MCF 10A (cell line): ENCODE measurements around the gene WBP1L. TPM values are rescaled to one million over a fixed set of nuclear protein-coding genes. Genes with fewer than 3 reads are reported as not detected.
"Not testable (repeated sequence)": the region's sequence is repeated elsewhere in the genome, so short reads cannot be mapped to it uniquely, and the experiment has no call there.

ENCODE experiments used
- BruUV-seq: library from RNA; stranded (reverse); fragments of 400-500 nt; replicated peaks from 2 replicates; lab custom pipeline; 2021; lab: Mats Ljungman, UMichigan
- CTCF ChIA-PET: fragments of 300-600 bp; sonication (Branson Sonifier 250); formaldehyde crosslinking; extraction: SDS; loops from one replicate; lab custom pipeline; 2021; ENCODE audit warnings: antibody characterized with exemption, inconsistent platforms; lab: Yijun Ruan, JAX
- POLR2A ChIA-PET: fragments of 300-600, 350-650 bp; sonication (Branson Sonifier 250); formaldehyde crosslinking; extraction: SDS; loops from one replicate; lab custom pipeline; 2020; ENCODE audit warnings: antibody characterized with exemption, inconsistent platforms; lab: Yijun Ruan, JAX
- DNase-seq: peaks from one replicate; pipeline ENCODE4 v3.0.0-alpha.2; 2018; ENCODE audit not compliant: unreplicated experiment
- H3K27ac Mint-ChIP-seq: one replicate; pipeline ENCODE4 v1.8.0; 2022; ENCODE audit warnings: mild to moderate bottlenecking, low read depth, mixed read lengths; ENCODE audit not compliant: unreplicated experiment
- H3K27me3 Mint-ChIP-seq: one replicate; pipeline ENCODE4 v1.8.0; 2022; ENCODE audit warnings: mixed read lengths; ENCODE audit not compliant: insufficient read depth, unreplicated experiment
- H3K36me3 Mint-ChIP-seq: one replicate; pipeline ENCODE4 v1.8.0; 2022; ENCODE audit warnings: mild to moderate bottlenecking, moderate library complexity, mixed read lengths; ENCODE audit not compliant: insufficient read depth, unreplicated experiment
- H3K4me1 Mint-ChIP-seq: one replicate; pipeline ENCODE4 v1.8.0; 2022; ENCODE audit warnings: mixed read lengths; ENCODE audit not compliant: insufficient read depth, unreplicated experiment
- H3K4me3 Mint-ChIP-seq: one replicate; pipeline ENCODE4 v1.8.0; 2022; ENCODE audit warnings: mild to moderate bottlenecking, moderate library complexity, mixed read lengths; ENCODE audit not compliant: unreplicated experiment
- H3K9me3 Mint-ChIP-seq: one replicate; pipeline ENCODE4 v1.8.0; 2022; ENCODE audit warnings: mixed read lengths; ENCODE audit not compliant: unreplicated experiment
- intact Hi-C: fragments of 100-400 bp; cut with micrococcal nuclease; formaldehyde crosslinking; loops from 2 replicates; pipeline ENCODE4 v1.14.1; 2022
- total RNA-seq: library from RNA; stranded (reverse); gene quantifications from 2 replicates; pipeline ENCODE4 v1.2.3, GENCODE V29; 2022
- TF ChIP-seq, protein P1 (sequence below): fragments of 200-600 bp; IDR thresholded peaks from one replicate; pipeline ENCODE4 v1.8.0; 2022; ENCODE audit warnings: antibody characterized with exemption, mild to moderate bottlenecking; ENCODE audit not compliant: unreplicated experiment

WBP1L gene
- total RNA-seq, 1 experiment from 2014 or later, result 19.8 TPM

DNA sequence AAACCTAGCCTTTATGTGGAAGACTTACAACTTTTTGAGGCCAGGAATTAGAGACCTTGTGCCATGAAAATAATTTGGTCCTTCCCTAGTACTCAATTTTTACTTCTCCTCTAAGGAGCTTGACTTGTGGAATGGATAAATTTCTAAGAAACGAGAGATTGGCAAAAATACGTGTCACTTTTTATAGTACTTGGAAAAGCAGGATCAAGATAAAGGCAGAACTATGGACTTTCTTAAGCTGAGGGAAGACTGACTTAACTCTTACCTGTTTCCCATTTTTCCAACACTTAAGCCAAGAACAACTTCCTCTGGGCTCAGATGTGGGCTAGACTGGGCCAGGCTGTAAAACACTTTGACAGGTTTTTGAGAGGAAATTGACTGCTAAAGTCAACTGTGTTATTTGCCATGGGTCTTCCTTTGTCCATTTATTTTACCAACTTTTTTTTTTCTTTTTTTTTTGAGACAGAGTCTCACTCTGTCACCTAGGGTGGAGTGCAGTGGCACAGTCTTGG, 2.0 kb upstream of the WBP1L start:
- TF ChIP-seq, protein P1, sequence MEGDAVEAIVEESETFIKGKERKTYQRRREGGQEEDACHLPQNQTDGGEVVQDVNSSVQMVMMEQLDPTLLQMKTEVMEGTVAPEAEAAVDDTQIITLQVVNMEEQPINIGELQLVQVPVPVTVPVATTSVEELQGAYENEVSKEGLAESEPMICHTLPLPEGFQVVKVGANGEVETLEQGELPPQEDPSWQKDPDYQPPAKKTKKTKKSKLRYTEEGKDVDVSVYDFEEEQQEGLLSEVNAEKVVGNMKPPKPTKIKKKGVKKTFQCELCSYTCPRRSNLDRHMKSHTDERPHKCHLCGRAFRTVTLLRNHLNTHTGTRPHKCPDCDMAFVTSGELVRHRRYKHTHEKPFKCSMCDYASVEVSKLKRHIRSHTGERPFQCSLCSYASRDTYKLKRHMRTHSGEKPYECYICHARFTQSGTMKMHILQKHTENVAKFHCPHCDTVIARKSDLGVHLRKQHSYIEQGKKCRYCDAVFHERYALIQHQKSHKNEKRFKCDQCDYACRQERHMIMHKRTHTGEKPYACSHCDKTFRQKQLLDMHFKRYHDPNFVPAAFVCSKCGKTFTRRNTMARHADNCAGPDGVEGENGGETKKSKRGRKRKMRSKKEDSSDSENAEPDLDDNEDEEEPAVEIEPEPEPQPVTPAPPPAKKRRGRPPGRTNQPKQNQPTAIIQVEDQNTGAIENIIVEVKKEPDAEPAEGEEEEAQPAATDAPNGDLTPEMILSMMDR, result no peak
- H3K4me1 Mint-ChIP-seq, result peaks cover 20% of the 10 kb centered on the region
- ChIA-PET POLR2A (interaction anchor here (0.6 to 4.4 kb wide), 10 partner anchors 9 to 285 kb away, joined by 3 to 41 read pairs (median 6); partner anchors contain the start of genes ARL3 and SFXN2), CTCF (interaction anchor here (0.6 to 2.4 kb wide), 6 partner anchors 10 to 159 kb away, joined by 3 to 11 read pairs (median 6); partner anchors contain the start of genes ARL3 and SFXN2)
- BruUV-seq, result no TSS peak
- DNase-seq, result no peak
- H3K27ac Mint-ChIP-seq, result no peak overlapping the region
- H3K36me3 Mint-ChIP-seq, result peaks cover 19% of the 10 kb centered on the region
- no peak overlapping the region for H3K4me3 Mint-ChIP-seq
- H3K9me3 Mint-ChIP-seq, result no peaks in the 10 kb centered on the region
- H3K27me3 Mint-ChIP-seq, result no peaks in the 10 kb centered on the region
- intact Hi-C loops, result loop anchor here (5.0 kb wide), 1 partner anchor 41 kb away; no protein-coding TSS in a partner anchor

DNA sequence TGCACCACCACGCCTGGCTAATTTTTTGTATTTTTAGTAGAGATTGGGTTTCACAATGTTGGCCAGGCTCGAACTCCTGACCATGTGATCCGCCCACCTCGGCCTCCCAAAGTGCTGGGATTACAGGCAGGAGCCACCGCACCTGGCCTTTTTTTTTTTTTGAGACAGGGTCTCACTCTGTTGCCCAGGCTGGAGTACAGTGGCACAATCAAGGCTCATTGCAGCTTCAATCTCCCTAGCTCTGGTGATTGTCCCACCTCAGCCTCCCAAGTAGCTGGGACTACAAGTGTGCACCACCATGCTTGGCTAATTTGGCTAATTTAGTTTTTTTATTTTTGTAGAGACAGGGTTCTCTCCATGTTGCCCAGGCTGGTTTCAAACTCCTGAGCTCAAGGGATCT, 1.4 kb upstream of the WBP1L start:
- Mint-ChIP-seq H3K36me3 (peaks cover 21% of the 10 kb centered on the region), H3K4me1 (peaks cover 20% of the 10 kb centered on the region)
- intact Hi-C loops, result loop anchor here (5.0 kb wide), 1 partner anchor 40 kb away; no protein-coding TSS in a partner anchor
- not testable (repeated sequence) for H3K27ac Mint-ChIP-seq, BruUV-seq, H3K4me3 Mint-ChIP-seq, DNase-seq, H3K27me3 Mint-ChIP-seq, H3K9me3 Mint-ChIP-seq
- ChIA-PET POLR2A (interaction anchor here (0.6 to 4.4 kb wide), 6 partner anchors 9 to 285 kb away, joined by 3 to 41 read pairs (median 24); partner anchors contain the start of genes ARL3 and SFXN2), CTCF (interaction anchor here (0.6 to 2.4 kb wide), 5 partner anchors 10 to 159 kb away, joined by 3 to 11 read pairs (median 8); partner anchors contain the start of genes ARL3 and SFXN2)

DNA sequence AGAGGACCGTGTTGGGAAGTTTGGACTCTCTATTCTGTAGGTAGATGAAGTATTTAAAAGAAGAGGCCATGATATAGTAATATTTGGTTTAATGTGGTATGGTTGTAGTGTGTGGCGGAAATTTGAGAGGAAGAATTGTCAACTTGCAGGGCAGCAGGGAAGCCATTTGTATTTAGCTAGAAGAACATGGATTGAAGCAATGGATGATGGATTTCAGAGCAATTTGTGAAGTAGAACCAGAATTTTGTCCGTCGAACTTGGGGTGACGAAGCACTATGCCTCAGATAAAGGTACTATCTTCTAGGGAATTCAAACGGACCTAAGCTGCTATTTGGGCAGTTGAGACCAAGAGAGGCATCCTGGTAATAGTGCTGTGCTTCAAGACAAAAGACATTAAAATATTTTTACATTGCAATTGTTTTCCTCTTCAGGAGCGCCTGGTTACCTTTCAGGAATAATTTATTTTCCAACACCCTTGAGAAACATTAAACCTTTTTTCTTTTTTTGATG, 615 bp upstream of the WBP1L start:
- TF ChIP-seq, protein P1, result no peak
- BruUV-seq, result no TSS peak
- no peak for DNase-seq
- ChIA-PET CTCF (interaction anchor here (0.5 to 2.4 kb wide), 8 partner anchors 11 to 1954 kb away, joined by 3 to 15 read pairs (median 3); partner anchors contain the start of genes ARL3 and SFXN2), POLR2A (interaction anchor here (0.6 to 4.4 kb wide), 26 partner anchors 8 to 500 kb away, joined by 3 to 41 read pairs (median 6); partner anchors contain the start of genes ACTR1A, ARL3, CNNM2 and CUEDC2)
- H3K27me3 Mint-ChIP-seq, result no peaks in the 10 kb centered on the region
- peaks cover 20% of the 10 kb centered on the region for H3K4me1 Mint-ChIP-seq
- intact Hi-C loops, result loop anchor here (1.0 to 5.0 kb wide), 2 partner anchors 29 to 39 kb away; partner anchors contain the start of genes ARL3 and SFXN2
- peaks cover 22% of the 10 kb centered on the region for H3K36me3 Mint-ChIP-seq
- H3K9me3 Mint-ChIP-seq, result no peaks in the 10 kb centered on the region
- H3K4me3 Mint-ChIP-seq, result peak overlapping the region; percentile 91
- H3K27ac Mint-ChIP-seq, result peak overlapping the region; percentile 97

DNA sequence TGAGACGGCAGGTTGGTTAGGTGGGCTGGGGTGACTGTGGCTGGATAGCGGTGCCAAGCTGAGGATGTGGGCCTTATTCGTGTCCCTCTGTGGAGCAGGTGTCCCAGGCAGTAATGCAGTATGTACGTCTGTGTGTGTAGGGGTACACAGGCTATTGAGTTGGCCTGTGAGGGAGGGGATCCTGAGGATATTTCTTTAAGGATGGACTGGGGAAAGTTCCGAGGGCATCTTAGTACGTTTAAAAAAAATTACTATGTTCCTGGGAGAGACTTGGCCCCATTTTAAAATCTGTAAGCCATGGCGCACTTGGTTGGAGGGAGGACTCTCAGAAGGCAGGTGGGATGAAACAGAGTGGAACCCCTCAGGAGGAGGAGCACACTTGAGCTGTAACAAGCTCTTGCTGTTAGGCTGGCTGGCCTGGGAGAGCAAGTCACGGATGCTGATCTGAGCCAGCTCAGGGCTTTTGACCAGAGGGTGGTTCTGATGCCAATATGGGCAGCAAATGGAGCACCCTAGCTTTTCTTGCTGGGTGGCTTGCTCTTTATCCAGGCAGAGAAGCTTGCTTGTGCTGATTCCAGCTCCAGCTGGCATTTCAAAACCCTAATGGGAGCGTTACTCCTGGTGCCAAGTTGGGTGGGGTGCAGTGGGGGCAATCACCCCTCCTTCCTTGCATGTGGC, 765 bp downstream of the WBP1L start:
- CTCF ChIA-PET, result interaction anchor here (0.6 to 2.2 kb wide), 4 partner anchors 9 to 1694 kb away, joined by 3 to 15 read pairs (median 4); no protein-coding TSS in a partner anchor
- no peaks in the 10 kb centered on the region for H3K9me3 Mint-ChIP-seq
- peaks cover 31% of the 10 kb centered on the region for H3K36me3 Mint-ChIP-seq
- POLR2A ChIA-PET, result interaction anchor here (0.7 to 4.4 kb wide), 19 partner anchors 9 to 312 kb away, joined by 3 to 41 read pairs (median 12); partner anchors contain the start of genes ACTR1A, ARL3, CNNM2 and CUEDC2
- peak overlapping the region; percentile 91 for H3K4me3 Mint-ChIP-seq
- DNase-seq, result no peak
- TF ChIP-seq, protein P1, result no peak
- H3K4me1 Mint-ChIP-seq, result peaks cover 24% of the 10 kb centered on the region
- BruUV-seq, result no TSS peak
- intact Hi-C loops, result loop anchor here (5.0 kb wide), 1 partner anchor 38 kb away; no protein-coding TSS in a partner anchor
- H3K27me3 Mint-ChIP-seq, result no peaks in the 10 kb centered on the region
- peak overlapping the region; percentile 97 for H3K27ac Mint-ChIP-seq
